SK-N-SH treated with all-trans-retinoic acid at 6 μM for 48 hours (cell line): Measurements from ENCODE around the gene SNAP25.
A peak's percentile ranks its signal among the peaks of the same experiment; 100 is the strongest.

Experiments used
- ATAC-seq: fragments of 200-7000 bp; cut with Tn5 transposase; 3 replicates; pipeline ENCODE4 v1.9.1; 2020; ENCODE audit warnings: mild to moderate bottlenecking, moderate library complexity
- ARNTL ChIP-seq: fragments of 450-650 bp; formaldehyde crosslinking; IDR thresholded peaks from 2 replicates; pipeline ENCODE4 v1.5.0; 2020; ENCODE audit warnings: low read depth, mild to moderate bottlenecking, moderate library complexity, borderline replicate concordance
- BACH2 ChIP-seq: fragments of 250-450 bp; sonication (Bioruptor Pico); IDR thresholded peaks from 2 replicates; pipeline ENCODE4 v1.9.0; 2021; ENCODE audit warnings: mild to moderate bottlenecking, borderline replicate concordance
- CREB5 ChIP-seq: fragments of 250-450 bp; sonication (Bioruptor Pico); IDR thresholded peaks from 2 replicates; pipeline ENCODE4 v1.5.1; 2020; ENCODE audit warnings: low read depth, mild to moderate bottlenecking, moderate library complexity
- CSDC2 ChIP-seq: fragments of 250-450 bp; sonication (Bioruptor Pico); IDR thresholded peaks from 2 replicates; pipeline ENCODE4 v1.5.0; 2020; ENCODE audit warnings: mild to moderate bottlenecking, moderate library complexity
- CSRNP3 ChIP-seq: fragments of 250-450 bp; sonication (Bioruptor Pico); IDR thresholded peaks from 2 replicates; pipeline ENCODE4 v1.5.1; 2021; ENCODE audit warnings: mild to moderate bottlenecking, moderate library complexity
- ESRRG ChIP-seq: fragments of 250-450 bp; sonication (Bioruptor Pico); IDR thresholded peaks from 2 replicates; pipeline ENCODE4 v1.6.1; 2021; ENCODE audit warnings: mild to moderate bottlenecking
- GLIS3 ChIP-seq: fragments of 250-450 bp; sonication (Bioruptor Pico); IDR thresholded peaks from 2 replicates; pipeline ENCODE4 v1.5.0; 2020; ENCODE audit warnings: mild to moderate bottlenecking, moderate library complexity
- ISL1 ChIP-seq: fragments of 250-450 bp; sonication (Bioruptor Pico); IDR thresholded peaks from 2 replicates; pipeline ENCODE4 v2.1.2; 2022; ENCODE audit warnings: mild to moderate bottlenecking, moderate library complexity
- OSR1 ChIP-seq: fragments of 250-450 bp; sonication (Bioruptor Pico); IDR thresholded peaks from 2 replicates; pipeline ENCODE4 v1.8.0; 2022; ENCODE audit warnings: moderate library complexity, mild to moderate bottlenecking, inconsistent platforms
- PATZ1 ChIP-seq: fragments of 250-450 bp; sonication (Bioruptor Pico); IDR thresholded peaks from 2 replicates; pipeline ENCODE4 v1.8.0; 2020; ENCODE audit warnings: mild to moderate bottlenecking, moderate library complexity, borderline replicate concordance
- POU6F1 ChIP-seq: fragments of 250-450 bp; sonication (Bioruptor Pico); IDR thresholded peaks from 2 replicates; pipeline ENCODE4 v1.8.0; 2021; ENCODE audit warnings: low read depth, mild to moderate bottlenecking, moderate library complexity, borderline replicate concordance
- PPARA ChIP-seq: fragments of 250-450 bp; sonication (Bioruptor Pico); IDR thresholded peaks from 2 replicates; pipeline ENCODE4 v1.5.0; 2020; ENCODE audit warnings: mild to moderate bottlenecking, borderline replicate concordance
- RARB ChIP-seq: fragments of 250-450 bp; sonication (Bioruptor Pico); IDR thresholded peaks from 2 replicates; pipeline ENCODE4 v1.8.0; 2021; ENCODE audit warnings: mild to moderate bottlenecking, moderate library complexity
- SNAI2 ChIP-seq: fragments of 250-450 bp; sonication (Bioruptor Pico); IDR thresholded peaks from 2 replicates; pipeline ENCODE4 v1.5.0; 2020; ENCODE audit warnings: mild to moderate bottlenecking, moderate library complexity
- TCF4 ChIP-seq: fragments of 250-450 bp; sonication (Bioruptor Pico); IDR thresholded peaks from 2 replicates; pipeline ENCODE4 v1.8.0; 2021; ENCODE audit warnings: mild to moderate bottlenecking, moderate library complexity, borderline replicate concordance
- TOX ChIP-seq: fragments of 250-450 bp; sonication (Bioruptor Pico); IDR thresholded peaks from 2 replicates; pipeline ENCODE4 v1.8.0; 2021; ENCODE audit warnings: mild to moderate bottlenecking, moderate library complexity, borderline replicate concordance
- TSHZ2 ChIP-seq: fragments of 250-450 bp; sonication (Bioruptor Pico); IDR thresholded peaks from 2 replicates; pipeline ENCODE4 v1.5.0; 2020; ENCODE audit warnings: mild to moderate bottlenecking, moderate library complexity
- ZC3H10 ChIP-seq: fragments of 250-450 bp; sonication (Bioruptor Pico); IDR thresholded peaks from 2 replicates; pipeline ENCODE4 v1.5.1; 2021; ENCODE audit warnings: mild to moderate bottlenecking, moderate library complexity
- ZFP3 ChIP-seq: fragments of 250-450 bp; sonication (Bioruptor Pico); IDR thresholded peaks from 2 replicates; pipeline ENCODE4 v1.5.0; 2020; ENCODE audit warnings: mild to moderate bottlenecking, moderate library complexity
- ZFP30 ChIP-seq: fragments of 450-650 bp; formaldehyde crosslinking; IDR thresholded peaks from 2 replicates; pipeline ENCODE4 v1.5.0; 2022; ENCODE audit warnings: mild to moderate bottlenecking, moderate library complexity
- ZNF565 ChIP-seq: fragments of 450-650 bp; formaldehyde crosslinking; conservative IDR thresholded peaks from 2 replicates; pipeline ENCODE4 v1.5.0; 2020; ENCODE audit warnings: low read depth, mild to moderate bottlenecking, moderate library complexity
- ZNF70 ChIP-seq: fragments of 450-650 bp; formaldehyde crosslinking; IDR thresholded peaks from 2 replicates; pipeline ENCODE4 v1.5.0; 2020; ENCODE audit warnings: mild to moderate bottlenecking, moderate library complexity
- ZNF8 ChIP-seq: fragments of 450-650 bp; formaldehyde crosslinking; IDR thresholded peaks from 2 replicates; pipeline ENCODE4 v1.5.0; 2020; ENCODE audit warnings: mild to moderate bottlenecking, moderate library complexity

The SNAP25 gene

GRCh38 chr20:10309326-10309725, 90.7 kb downstream of the SNAP25 start:
- TF ChIP-seq ESRRG (CRISPR knock-in tag) (peak; percentile 96), SNAI2 (CRISPR knock-in tag) (peak; percentile 84; the same call in 1 of the 2 replicates), GLIS3 (peak; percentile 95), CREB5 (CRISPR knock-in tag) (peak; percentile 99), PATZ1 (CRISPR knock-in tag) (peak; percentile 97), PPARA (CRISPR knock-in tag) (no peak), POU6F1 (CRISPR knock-in tag) (peak; percentile 92; the same call in 1 of the 2 replicates), TSHZ2 (CRISPR knock-in tag) (peak; percentile 99), RARB (peak; percentile 96), ARNTL (no peak), ZC3H10 (CRISPR knock-in tag) (peak; percentile 98), ISL1 (CRISPR knock-in tag) (peak; percentile 100), ZNF565 (CRISPR knock-in tag) (peak; percentile 53; the same call in 1 of the 2 replicates), ZNF70 (CRISPR knock-in tag) (no peak), ZFP30 (no peak), TCF4 (CRISPR knock-in tag) (peak; percentile 100), CSRNP3 (CRISPR knock-in tag) (peak; percentile 99), ZFP3 (CRISPR knock-in tag) (peak; percentile 76; the same call in 1 of the 2 replicates), BACH2 (CRISPR knock-in tag) (no peak), CSDC2 (CRISPR knock-in tag) (peak; percentile 81; the same call in 1 of the 2 replicates), TOX (peak; percentile 99), OSR1 (CRISPR knock-in tag) (no peak), ZNF8 (CRISPR knock-in tag) (peak; percentile 63)
- ATAC-seq = peak; percentile 92

- no peak for ATAC-seq
- TF ChIP-seq OSR1 (CRISPR knock-in tag) (no peak), CSDC2 (CRISPR knock-in tag) (no peak), CREB5 (CRISPR knock-in tag) (no peak), ZFP3 (CRISPR knock-in tag) (no peak), ZNF8 (CRISPR knock-in tag) (no peak), POU6F1 (CRISPR knock-in tag) (no peak), PATZ1 (CRISPR knock-in tag) (no peak), TOX (no peak), RARB (no peak), BACH2 (CRISPR knock-in tag) (no peak), ZFP30 (no peak), SNAI2 (CRISPR knock-in tag) (no peak), CSRNP3 (CRISPR knock-in tag) (no peak), ZNF565 (CRISPR knock-in tag) (no peak), ZNF70 (CRISPR knock-in tag) (no peak), ZC3H10 (CRISPR knock-in tag) (no peak)
These were observed 93.5 kb downstream of the SNAP25 start for GRCh38 chr20:10312111-10312510.
